Mesothelial cell of epicardium (in vitro differentiated cells): ENCODE results near the gene DPH2. TPM values are rescaled to one million over a fixed set of nuclear protein-coding genes. Genes with fewer than 3 reads are reported as not detected.
A peak's percentile ranks its signal among the peaks of the same experiment; 100 is the strongest.

Experiments used
- DNase-seq, 2 experiments: peaks; one replicate each; pipeline ENCODE4 v3.0.0; 2021; ENCODE audit warnings: low spot score in 2 of 2; ENCODE audit not compliant: unreplicated experiment in 2 of 2
- H3K27ac Mint-ChIP-seq: 2 replicates; pipeline ENCODE4 v1.8.0; 2021; ENCODE audit warnings: mixed read lengths
- H3K27me3 Mint-ChIP-seq: 2 replicates; pipeline ENCODE4 v1.8.0; 2021; ENCODE audit warnings: low read depth, mixed read lengths
- H3K36me3 Mint-ChIP-seq: 2 replicates; pipeline ENCODE4 v1.8.0; 2021; ENCODE audit warnings: mixed read lengths
- H3K4me1 Mint-ChIP-seq: 2 replicates; pipeline ENCODE4 v1.8.0; 2021; ENCODE audit warnings: mixed read lengths
- H3K4me3 Mint-ChIP-seq: 2 replicates; pipeline ENCODE4 v1.8.0; 2021; ENCODE audit warnings: mild to moderate bottlenecking, moderate library complexity, mixed read lengths
- H3K9me3 Mint-ChIP-seq: 2 replicates; pipeline ENCODE4 v1.8.0; 2021; ENCODE audit warnings: mixed read lengths
- total RNA-seq: library from RNA; stranded (reverse); gene quantifications from 3 replicates; pipeline ENCODE4 v1.2.1, GENCODE V29; 2021
- TF ChIP-seq, protein P1 (sequence below): fragments of 200-600 bp; sonication (generic); IDR thresholded peaks from one replicate; pipeline ENCODE4 v1.5.0; 2021; ENCODE audit warnings: antibody characterized with exemption; ENCODE audit not compliant: unreplicated experiment

The DPH2 gene
- total RNA-seq, 1 donor from 2014 or later = 24.1 TPM

DNA sequence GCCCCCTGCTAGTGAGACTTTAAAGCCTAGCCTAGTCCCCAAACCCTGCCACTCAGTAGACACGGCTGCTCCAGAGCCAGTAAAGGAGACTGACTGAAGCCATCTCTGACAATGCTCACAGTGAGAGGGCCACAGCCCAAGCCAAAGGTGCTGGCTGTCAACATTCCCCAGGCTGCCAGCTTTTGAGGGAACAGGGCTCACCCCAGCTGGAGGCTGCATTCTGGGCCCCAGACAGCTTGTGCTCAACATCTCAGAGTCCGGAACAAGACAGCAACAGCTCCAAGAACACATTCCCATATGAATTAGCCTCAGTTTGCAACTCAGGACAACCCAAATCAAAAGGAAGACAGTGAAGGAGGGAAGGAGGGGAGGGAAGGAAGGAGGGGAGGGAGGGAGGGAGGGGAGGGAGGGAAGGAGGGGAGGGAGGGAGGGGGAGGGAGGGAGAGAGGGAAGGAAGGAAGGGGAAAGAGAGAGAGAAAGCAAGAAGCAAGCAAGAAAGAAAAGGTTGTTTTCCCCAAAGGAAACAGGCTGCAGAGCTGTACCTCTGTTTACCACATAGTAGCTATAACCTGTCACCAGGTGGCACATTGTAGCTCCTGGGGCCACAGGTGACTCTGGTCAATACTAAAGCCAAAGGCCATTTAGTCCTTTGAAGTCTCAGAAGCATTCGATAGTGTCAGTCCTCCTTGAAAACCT lies 30.8 kb upstream of the DPH2 start:
- peaks cover 41% of the 10 kb centered on the region for H3K27me3 Mint-ChIP-seq
- no peak for DNase-seq
- no peaks in the 10 kb centered on the region for H3K36me3 Mint-ChIP-seq
- TF ChIP-seq, protein P1, sequence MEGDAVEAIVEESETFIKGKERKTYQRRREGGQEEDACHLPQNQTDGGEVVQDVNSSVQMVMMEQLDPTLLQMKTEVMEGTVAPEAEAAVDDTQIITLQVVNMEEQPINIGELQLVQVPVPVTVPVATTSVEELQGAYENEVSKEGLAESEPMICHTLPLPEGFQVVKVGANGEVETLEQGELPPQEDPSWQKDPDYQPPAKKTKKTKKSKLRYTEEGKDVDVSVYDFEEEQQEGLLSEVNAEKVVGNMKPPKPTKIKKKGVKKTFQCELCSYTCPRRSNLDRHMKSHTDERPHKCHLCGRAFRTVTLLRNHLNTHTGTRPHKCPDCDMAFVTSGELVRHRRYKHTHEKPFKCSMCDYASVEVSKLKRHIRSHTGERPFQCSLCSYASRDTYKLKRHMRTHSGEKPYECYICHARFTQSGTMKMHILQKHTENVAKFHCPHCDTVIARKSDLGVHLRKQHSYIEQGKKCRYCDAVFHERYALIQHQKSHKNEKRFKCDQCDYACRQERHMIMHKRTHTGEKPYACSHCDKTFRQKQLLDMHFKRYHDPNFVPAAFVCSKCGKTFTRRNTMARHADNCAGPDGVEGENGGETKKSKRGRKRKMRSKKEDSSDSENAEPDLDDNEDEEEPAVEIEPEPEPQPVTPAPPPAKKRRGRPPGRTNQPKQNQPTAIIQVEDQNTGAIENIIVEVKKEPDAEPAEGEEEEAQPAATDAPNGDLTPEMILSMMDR = no peak
- no peak overlapping the region for H3K27ac Mint-ChIP-seq
- no peaks in the 10 kb centered on the region for H3K9me3 Mint-ChIP-seq
- H3K4me3 Mint-ChIP-seq = no peak overlapping the region
- H3K4me1 Mint-ChIP-seq = peaks cover 3% of the 10 kb centered on the region

DNA sequence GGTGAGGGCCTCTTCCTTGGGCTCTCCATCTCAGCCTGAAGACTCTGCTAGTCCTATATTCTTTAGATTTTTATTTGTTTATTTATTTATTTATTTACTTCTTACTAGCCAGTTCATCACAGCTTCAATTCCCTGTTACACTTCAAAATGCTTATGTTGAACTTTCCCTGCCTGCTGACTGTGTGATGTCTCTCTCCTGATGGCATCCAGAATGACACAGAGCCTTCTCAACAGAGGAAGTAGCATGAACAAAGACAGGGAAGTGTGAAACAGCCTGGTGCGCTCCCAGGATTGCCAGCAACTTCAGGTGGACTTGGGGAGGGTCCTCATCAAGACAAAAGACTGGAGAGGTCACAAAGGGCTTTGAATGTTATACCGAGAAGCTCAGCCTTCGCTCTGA lies 27.4 kb upstream of the DPH2 start:
- no peak overlapping the region for H3K4me3 Mint-ChIP-seq
- peaks cover 25% of the 10 kb centered on the region for H3K27me3 Mint-ChIP-seq
- peaks cover 11% of the 10 kb centered on the region for H3K4me1 Mint-ChIP-seq
- H3K9me3 Mint-ChIP-seq = no peaks in the 10 kb centered on the region
- H3K36me3 Mint-ChIP-seq = no peaks in the 10 kb centered on the region
- no peak for DNase-seq
- TF ChIP-seq, protein P1 = no peak
- H3K27ac Mint-ChIP-seq = no peak overlapping the region

DNA sequence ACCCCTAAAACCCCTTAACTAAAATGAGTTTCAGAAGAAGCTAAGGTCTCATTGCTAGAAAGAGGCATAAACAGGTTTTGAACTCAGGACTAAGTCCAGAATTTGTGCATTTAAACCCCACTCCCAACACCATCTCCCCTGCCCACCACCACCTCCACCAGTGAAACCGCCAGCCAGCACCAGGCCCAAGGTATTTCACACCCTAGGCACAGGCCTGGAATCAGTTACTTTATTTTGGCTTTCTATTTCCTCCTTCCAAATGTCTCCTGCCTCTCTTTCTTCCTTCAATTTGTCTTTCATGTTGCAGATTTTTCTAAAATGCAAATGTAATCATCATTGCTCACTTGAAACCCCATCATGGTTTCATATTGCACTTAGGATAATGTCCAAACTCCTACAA lies 24.9 kb upstream of the DPH2 start:
- peaks cover 24% of the 10 kb centered on the region for H3K4me1 Mint-ChIP-seq
- H3K4me3 Mint-ChIP-seq = no peak overlapping the region
- H3K36me3 Mint-ChIP-seq = no peaks in the 10 kb centered on the region
- DNase-seq = no peak
- no peak overlapping the region for H3K27ac Mint-ChIP-seq
- TF ChIP-seq, protein P1 = no peak
- no peaks in the 10 kb centered on the region for H3K9me3 Mint-ChIP-seq
- H3K27me3 Mint-ChIP-seq = peaks cover 4% of the 10 kb centered on the region

DNA sequence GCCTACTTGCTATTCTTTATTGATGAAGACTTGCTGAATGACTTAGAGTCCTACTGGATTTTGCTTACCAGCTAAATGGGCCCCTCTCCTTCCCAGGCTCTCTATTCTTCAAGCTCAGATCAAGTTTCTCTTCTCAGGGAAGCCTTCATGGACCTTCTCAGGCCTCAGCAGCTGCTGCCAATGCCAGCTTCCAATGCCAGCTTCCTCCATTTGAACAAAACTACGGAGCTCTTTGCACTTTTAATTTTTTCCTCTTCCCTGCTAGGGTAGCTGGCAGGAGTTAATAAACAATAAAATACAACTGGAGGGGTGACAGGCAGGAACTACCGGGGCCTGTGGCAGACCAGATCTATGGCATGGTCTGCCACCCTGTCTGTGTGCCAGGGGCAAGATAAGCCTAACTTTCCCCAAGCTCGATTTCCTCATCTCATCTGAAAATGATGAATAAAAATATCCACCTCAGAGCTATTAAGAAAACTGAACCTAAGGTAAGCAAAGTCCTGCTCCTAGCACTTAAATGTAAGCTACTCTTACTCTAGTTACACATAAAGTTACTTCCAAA lies 24.1 kb upstream of the DPH2 start:
- TF ChIP-seq, protein P1 = no peak
- H3K4me3 Mint-ChIP-seq = peak overlapping the region; percentile 87
- DNase-seq = no peak
- H3K27ac Mint-ChIP-seq = peak overlapping the region; percentile 95
- peaks cover 5% of the 10 kb centered on the region for H3K36me3 Mint-ChIP-seq
- no peaks in the 10 kb centered on the region for H3K9me3 Mint-ChIP-seq
- H3K27me3 Mint-ChIP-seq = no peaks in the 10 kb centered on the region
- H3K4me1 Mint-ChIP-seq = peaks cover 24% of the 10 kb centered on the region

DNA sequence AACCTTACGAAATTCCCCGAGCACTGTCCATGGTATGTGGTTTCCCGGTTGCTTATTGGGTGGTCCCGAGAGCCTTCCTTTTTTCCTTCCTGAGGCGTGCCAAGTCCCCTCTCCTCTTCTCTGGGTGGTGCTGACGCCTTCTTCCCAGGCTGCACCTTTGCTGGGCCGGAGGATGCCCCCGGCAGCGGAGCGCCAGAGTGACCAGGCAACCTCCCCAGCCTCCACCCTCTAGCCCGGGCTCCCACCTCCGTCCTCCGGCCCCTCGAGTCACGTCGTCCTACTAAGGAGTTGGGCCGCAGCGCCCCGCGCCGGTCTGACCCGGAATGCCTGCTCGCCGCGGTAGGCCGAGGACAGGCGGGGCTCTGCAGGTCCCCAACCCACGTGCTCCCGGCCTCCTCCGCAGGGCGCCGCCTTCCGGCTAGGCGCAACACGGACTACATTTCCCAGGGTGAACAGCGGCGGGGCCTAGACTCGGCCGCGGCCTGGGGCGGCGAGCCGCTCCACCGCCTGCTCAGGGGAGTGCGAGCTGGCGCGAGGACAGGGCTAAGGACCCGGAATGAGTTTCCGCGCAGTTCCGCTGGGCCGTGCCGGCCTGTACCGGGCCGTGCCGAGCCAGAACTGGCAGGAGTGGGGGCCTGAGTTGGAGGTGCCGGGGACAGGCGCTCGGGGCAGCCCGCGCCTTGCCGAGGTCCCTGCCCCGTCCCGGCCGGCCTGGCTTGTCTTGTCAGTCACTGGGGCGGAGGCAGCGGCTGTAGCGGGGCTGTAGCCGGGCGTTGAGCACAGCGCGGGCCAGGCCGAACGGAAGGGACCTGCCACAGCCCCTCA lies 23.4 kb upstream of the DPH2 start, which contains the start of gene IPO13:
Gene IPO13 (plus strand): TSS at position 715 of the 825 bp plus-strand sequence. CDS start 651 bp downstream, outside the sequence.
- no peaks in the 10 kb centered on the region for H3K9me3 Mint-ChIP-seq
- DNase-seq = peak; percentile 89 to 92
- peak within 1 kb of the TSS; percentile 87 for H3K4me3 Mint-ChIP-seq
- peaks cover 24% of the 10 kb centered on the region for H3K4me1 Mint-ChIP-seq
- no peaks in the 10 kb centered on the region for H3K27me3 Mint-ChIP-seq
- H3K27ac Mint-ChIP-seq = peak within 1 kb of the TSS; percentile 95
- TF ChIP-seq, protein P1 = peak; percentile 72
- H3K36me3 Mint-ChIP-seq = peaks cover 5% of the 10 kb centered on the region
